ENCODE measurements around the gene EHD3.

DNA sequence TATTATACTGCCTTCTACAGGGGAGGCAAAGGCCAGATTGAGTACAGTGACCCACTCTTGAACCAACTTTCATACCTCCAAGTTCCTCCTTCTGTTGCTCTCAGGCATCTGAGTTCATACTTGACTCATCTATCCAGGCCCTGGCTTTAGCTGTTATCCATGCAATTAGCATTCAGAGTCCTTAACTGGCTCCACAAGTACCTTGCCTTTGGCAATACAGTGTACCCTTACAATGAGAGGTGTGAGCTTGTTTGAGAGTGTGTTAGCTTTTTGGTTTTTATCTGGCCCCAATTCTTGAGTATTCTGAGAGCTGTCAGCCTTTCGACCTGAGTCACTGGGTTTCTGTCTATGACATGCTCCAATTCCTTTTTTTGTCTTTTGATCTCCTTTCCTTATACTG lies 60.2 kb downstream of the EHD3 start:
- TF ChIP-seq, protein P1, sequence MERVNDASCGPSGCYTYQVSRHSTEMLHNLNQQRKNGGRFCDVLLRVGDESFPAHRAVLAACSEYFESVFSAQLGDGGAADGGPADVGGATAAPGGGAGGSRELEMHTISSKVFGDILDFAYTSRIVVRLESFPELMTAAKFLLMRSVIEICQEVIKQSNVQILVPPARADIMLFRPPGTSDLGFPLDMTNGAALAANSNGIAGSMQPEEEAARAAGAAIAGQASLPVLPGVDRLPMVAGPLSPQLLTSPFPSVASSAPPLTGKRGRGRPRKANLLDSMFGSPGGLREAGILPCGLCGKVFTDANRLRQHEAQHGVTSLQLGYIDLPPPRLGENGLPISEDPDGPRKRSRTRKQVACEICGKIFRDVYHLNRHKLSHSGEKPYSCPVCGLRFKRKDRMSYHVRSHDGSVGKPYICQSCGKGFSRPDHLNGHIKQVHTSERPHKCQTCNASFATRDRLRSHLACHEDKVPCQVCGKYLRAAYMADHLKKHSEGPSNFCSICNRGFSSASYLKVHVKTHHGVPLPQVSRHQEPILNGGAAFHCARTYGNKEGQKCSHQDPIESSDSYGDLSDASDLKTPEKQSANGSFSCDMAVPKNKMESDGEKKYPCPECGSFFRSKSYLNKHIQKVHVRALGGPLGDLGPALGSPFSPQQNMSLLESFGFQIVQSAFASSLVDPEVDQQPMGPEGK (CRISPR knock-in tag; IDR thresholded peaks at IDR 0.05; ENCODE audit: borderline replicate concordance), result no peak
- TF ChIP-seq ZNF70 (CRISPR knock-in tag; IDR thresholded peaks at IDR 0.05), result no peak
- TF ChIP-seq, protein P2, sequence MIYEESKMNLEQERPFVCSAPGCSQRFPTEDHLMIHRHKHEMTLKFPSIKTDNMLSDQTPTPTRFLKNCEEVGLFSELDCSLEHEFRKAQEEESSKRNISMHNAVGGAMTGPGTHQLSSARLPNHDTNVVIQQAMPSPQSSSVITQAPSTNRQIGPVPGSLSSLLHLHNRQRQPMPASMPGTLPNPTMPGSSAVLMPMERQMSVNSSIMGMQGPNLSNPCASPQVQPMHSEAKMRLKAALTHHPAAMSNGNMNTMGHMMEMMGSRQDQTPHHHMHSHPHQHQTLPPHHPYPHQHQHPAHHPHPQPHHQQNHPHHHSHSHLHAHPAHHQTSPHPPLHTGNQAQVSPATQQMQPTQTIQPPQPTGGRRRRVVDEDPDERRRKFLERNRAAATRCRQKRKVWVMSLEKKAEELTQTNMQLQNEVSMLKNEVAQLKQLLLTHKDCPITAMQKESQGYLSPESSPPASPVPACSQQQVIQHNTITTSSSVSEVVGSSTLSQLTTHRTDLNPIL (CRISPR knock-in tag; IDR thresholded peaks at IDR 0.05; ENCODE audit: low read depth), result no peak
- TF ChIP-seq RARB (CRISPR knock-in tag; IDR thresholded peaks at IDR 0.05), result no peak
- TF ChIP-seq CSDC2 (CRISPR knock-in tag; IDR thresholded peaks at IDR 0.05), result no peak
- no peak for TF ChIP-seq GLIS3 (CRISPR knock-in tag; IDR thresholded peaks at IDR 0.05)
- TF ChIP-seq TCF4 (CRISPR knock-in tag; IDR thresholded peaks at IDR 0.05; ENCODE audit: borderline replicate concordance), result no peak
- no peak for TF ChIP-seq ZNF8 (CRISPR knock-in tag; IDR thresholded peaks at IDR 0.05)
- no peak for TF ChIP-seq ARNTL (CRISPR knock-in tag; IDR thresholded peaks at IDR 0.05; ENCODE audit: borderline replicate concordance, low read depth)
- TF ChIP-seq BACH2 (CRISPR knock-in tag; IDR thresholded peaks at IDR 0.05; ENCODE audit: borderline replicate concordance), result no peak
- TF ChIP-seq, protein P3, sequence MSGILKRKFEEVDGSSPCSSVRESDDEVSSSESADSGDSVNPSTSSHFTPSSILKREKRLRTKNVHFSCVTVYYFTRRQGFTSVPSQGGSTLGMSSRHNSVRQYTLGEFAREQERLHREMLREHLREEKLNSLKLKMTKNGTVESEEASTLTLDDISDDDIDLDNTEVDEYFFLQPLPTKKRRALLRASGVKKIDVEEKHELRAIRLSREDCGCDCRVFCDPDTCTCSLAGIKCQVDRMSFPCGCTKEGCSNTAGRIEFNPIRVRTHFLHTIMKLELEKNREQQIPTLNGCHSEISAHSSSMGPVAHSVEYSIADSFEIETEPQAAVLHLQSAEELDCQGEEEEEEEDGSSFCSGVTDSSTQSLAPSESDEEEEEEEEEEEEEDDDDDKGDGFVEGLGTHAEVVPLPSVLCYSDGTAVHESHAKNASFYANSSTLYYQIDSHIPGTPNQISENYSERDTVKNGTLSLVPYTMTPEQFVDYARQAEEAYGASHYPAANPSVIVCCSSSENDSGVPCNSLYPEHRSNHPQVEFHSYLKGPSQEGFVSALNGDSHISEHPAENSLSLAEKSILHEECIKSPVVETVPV (CRISPR knock-in tag; IDR thresholded peaks at IDR 0.05), result no peak
- TF ChIP-seq, protein P4, sequence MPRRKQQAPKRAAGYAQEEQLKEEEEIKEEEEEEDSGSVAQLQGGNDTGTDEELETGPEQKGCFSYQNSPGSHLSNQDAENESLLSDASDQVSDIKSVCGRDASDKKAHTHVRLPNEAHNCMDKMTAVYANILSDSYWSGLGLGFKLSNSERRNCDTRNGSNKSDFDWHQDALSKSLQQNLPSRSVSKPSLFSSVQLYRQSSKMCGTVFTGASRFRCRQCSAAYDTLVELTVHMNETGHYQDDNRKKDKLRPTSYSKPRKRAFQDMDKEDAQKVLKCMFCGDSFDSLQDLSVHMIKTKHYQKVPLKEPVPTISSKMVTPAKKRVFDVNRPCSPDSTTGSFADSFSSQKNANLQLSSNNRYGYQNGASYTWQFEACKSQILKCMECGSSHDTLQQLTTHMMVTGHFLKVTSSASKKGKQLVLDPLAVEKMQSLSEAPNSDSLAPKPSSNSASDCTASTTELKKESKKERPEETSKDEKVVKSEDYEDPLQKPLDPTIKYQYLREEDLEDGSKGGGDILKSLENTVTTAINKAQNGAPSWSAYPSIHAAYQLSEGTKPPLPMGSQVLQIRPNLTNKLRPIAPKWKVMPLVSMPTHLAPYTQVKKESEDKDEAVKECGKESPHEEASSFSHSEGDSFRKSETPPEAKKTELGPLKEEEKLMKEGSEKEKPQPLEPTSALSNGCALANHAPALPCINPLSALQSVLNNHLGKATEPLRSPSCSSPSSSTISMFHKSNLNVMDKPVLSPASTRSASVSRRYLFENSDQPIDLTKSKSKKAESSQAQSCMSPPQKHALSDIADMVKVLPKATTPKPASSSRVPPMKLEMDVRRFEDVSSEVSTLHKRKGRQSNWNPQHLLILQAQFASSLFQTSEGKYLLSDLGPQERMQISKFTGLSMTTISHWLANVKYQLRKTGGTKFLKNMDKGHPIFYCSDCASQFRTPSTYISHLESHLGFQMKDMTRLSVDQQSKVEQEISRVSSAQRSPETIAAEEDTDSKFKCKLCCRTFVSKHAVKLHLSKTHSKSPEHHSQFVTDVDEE (CRISPR knock-in tag; IDR thresholded peaks at IDR 0.05), result no peak
- no peak for TF ChIP-seq ZNF565 (CRISPR knock-in tag; conservative IDR thresholded peaks at IDR 0.05; ENCODE audit: low read depth)
- no peak for TF ChIP-seq TOX (CRISPR knock-in tag; IDR thresholded peaks at IDR 0.05; ENCODE audit: borderline replicate concordance)

Data from SK-N-SH treated with all-trans-retinoic acid at 6 μM for 48 hours (cell line).